Nephron progenitor cell (in vitro differentiated cells): ENCODE measurements around the gene GCK.

ENCODE experiments used
- DNase-seq: peaks from one replicate; pipeline ENCODE4 v3.0.0; 2021
- H3K27ac Mint-ChIP-seq: 2 replicates; pipeline ENCODE4 v1.8.0; 2021; ENCODE audit warnings: mild to moderate bottlenecking, moderate library complexity, mixed read lengths
- H3K27me3 Mint-ChIP-seq: 2 replicates; pipeline ENCODE4 v1.8.0; 2021; ENCODE audit warnings: mild to moderate bottlenecking, low read depth, mixed read lengths; ENCODE audit not compliant: poor library complexity
- H3K36me3 Mint-ChIP-seq: 2 replicates; pipeline ENCODE4 v1.8.0; 2021; ENCODE audit warnings: low read depth, mixed read lengths
- H3K4me1 Mint-ChIP-seq: 2 replicates; pipeline ENCODE4 v1.8.0; 2021; ENCODE audit warnings: mixed read lengths
- H3K4me3 Mint-ChIP-seq: 2 replicates; pipeline ENCODE4 v1.8.0; 2021; ENCODE audit warnings: mild to moderate bottlenecking, moderate library complexity, mixed read lengths
- H3K9me3 Mint-ChIP-seq: 2 replicates; pipeline ENCODE4 v1.8.0; 2021; ENCODE audit warnings: mild to moderate bottlenecking, moderate library complexity, mixed read lengths
- TF ChIP-seq, protein P1 (sequence below): fragments of 200-600 bp; sonication (generic); IDR thresholded peaks from 2 replicates; pipeline ENCODE4 v1.5.0; 2021; ENCODE audit warnings: antibody characterized with exemption

GCK gene

DNA sequence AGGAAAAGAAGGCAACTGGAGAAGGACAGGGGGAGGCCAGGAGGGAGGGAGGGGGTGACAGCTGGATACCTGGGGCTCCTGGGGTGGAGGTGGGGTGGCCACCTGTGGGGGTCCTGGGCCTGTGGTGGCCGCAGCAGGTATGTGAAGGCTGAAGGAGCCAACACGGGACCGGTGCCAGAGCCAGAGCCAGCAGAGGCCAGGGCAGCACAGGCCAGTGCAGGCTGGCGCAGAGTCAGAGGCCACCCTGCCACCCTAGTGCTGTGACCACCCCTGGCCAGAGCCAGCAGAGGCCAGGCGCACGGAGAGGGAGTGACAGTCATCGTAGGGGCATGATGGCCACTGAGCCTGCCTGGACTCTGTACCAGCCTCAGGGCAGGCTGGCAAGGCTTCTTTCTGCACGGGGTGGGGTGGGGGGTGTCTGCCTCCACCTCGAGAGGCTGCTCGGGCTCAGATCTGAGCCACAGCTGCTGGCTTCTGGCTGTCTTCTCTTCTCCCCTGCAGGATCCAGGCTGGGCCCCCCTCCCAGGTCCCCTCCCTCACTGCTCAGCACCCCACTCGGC is 40.4 kb upstream of the GCK start:
- peaks cover 6% of the 10 kb centered on the region for H3K27me3 Mint-ChIP-seq
- no peaks in the 10 kb centered on the region for H3K36me3 Mint-ChIP-seq
- H3K4me1 Mint-ChIP-seq: peaks cover 15% of the 10 kb centered on the region
- no peak for DNase-seq
- TF ChIP-seq, protein P1, sequence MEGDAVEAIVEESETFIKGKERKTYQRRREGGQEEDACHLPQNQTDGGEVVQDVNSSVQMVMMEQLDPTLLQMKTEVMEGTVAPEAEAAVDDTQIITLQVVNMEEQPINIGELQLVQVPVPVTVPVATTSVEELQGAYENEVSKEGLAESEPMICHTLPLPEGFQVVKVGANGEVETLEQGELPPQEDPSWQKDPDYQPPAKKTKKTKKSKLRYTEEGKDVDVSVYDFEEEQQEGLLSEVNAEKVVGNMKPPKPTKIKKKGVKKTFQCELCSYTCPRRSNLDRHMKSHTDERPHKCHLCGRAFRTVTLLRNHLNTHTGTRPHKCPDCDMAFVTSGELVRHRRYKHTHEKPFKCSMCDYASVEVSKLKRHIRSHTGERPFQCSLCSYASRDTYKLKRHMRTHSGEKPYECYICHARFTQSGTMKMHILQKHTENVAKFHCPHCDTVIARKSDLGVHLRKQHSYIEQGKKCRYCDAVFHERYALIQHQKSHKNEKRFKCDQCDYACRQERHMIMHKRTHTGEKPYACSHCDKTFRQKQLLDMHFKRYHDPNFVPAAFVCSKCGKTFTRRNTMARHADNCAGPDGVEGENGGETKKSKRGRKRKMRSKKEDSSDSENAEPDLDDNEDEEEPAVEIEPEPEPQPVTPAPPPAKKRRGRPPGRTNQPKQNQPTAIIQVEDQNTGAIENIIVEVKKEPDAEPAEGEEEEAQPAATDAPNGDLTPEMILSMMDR: no peak
- no peaks in the 10 kb centered on the region for H3K9me3 Mint-ChIP-seq
- no peak overlapping the region for H3K4me3 Mint-ChIP-seq
- no peak overlapping the region for H3K27ac Mint-ChIP-seq

- Mint-ChIP-seq H3K27me3 (peaks cover 9% of the 10 kb centered on the region), H3K9me3 (no peaks in the 10 kb centered on the region), H3K4me1 (peaks cover 13% of the 10 kb centered on the region), H3K27ac (no peak overlapping the region), H3K4me3 (no peak overlapping the region), H3K36me3 (no peaks in the 10 kb centered on the region)
- TF ChIP-seq, protein P1: no peak
- no peak for DNase-seq
Observed at GRCh38 chr7:44228571-44229350, 39.5 kb upstream of the GCK start.

DNA sequence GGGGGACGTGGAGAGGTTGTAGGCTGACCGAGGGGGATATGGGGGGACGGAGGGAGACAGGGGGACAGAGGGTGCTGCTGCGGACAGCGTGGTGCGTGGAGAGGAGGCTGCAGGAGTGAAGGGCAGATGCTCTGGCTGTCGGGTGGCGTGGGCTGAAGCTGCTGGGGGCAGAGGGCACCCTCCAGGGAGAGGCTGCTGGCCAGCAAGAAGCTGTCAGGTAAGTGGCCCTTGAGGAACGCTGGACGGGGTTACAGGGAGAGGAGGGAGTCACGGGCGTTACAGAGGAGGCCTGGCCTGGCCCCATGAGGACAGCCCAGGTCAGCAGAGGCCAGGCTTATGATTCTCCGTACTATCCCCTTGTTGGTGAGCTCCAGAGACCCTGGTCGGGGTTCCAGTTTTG is 38.7 kb upstream of the GCK start:
- no peak for DNase-seq
- H3K27me3 Mint-ChIP-seq: peaks cover 9% of the 10 kb centered on the region
- no peaks in the 10 kb centered on the region for H3K9me3 Mint-ChIP-seq
- TF ChIP-seq, protein P1: no peak
- no peaks in the 10 kb centered on the region for H3K36me3 Mint-ChIP-seq
- peaks cover 21% of the 10 kb centered on the region for H3K4me1 Mint-ChIP-seq
- no peak overlapping the region for H3K4me3 Mint-ChIP-seq
- no peak overlapping the region for H3K27ac Mint-ChIP-seq

- DNase-seq: no peak
- no peak overlapping the region for H3K27ac Mint-ChIP-seq
- H3K9me3 Mint-ChIP-seq: no peaks in the 10 kb centered on the region
- peaks cover 9% of the 10 kb centered on the region for H3K27me3 Mint-ChIP-seq
- H3K4me3 Mint-ChIP-seq: no peak overlapping the region
- TF ChIP-seq, protein P1: no peak
- H3K36me3 Mint-ChIP-seq: no peaks in the 10 kb centered on the region
- H3K4me1 Mint-ChIP-seq: peaks cover 24% of the 10 kb centered on the region
Observed at GRCh38 chr7:44226396-44226753, 37.1 kb upstream of the GCK start.

DNA sequence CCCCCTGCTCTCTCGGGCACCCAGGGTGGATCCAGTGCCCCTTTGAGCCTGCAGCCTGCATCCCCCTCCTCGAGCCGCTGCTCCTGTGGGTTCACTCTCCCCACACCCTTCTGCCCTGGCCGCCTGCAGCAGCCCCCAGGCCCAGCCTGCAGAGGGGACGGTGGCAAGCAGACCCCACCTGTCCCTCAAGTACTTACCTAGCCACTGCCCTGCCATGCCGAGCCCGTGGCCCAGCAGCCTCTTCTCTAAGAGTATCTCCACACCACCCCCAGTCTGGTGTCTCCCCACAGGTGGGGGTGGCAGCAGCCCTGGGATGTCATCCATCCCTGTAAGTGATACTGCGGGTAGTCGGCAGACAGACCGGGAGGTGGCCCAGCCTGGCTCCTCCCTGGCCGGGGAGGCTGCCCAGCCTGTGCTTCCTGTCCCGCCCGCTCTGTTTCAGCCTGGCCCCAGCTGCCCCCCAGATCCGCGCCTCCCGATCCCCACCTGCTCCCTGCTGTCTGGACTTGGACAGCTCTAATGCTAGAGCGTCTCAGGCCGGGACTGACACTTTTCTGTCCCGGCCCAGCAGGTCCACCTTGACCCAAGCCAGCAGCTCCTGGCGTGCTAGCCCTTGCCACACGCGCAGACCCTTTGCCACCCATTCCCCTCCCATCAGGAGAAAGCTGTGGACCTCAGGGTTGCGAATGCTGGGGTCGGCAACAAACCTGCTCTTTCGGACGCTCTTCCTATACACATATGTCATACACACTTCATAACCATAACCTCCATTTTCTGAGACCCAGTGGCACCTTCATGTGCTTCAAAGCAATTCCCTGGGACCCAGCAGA is 36.5 kb upstream of the GCK start:
- no peak overlapping the region for H3K27ac Mint-ChIP-seq

More for the DNA sequence above, 36.5 kb upstream of the GCK start:
- H3K9me3 Mint-ChIP-seq: no peaks in the 10 kb centered on the region
- no peak for DNase-seq
- H3K36me3 Mint-ChIP-seq: no peaks in the 10 kb centered on the region
- TF ChIP-seq, protein P1: no peak
- peaks cover 9% of the 10 kb centered on the region for H3K27me3 Mint-ChIP-seq
- H3K4me3 Mint-ChIP-seq: no peak overlapping the region
- peaks cover 28% of the 10 kb centered on the region for H3K4me1 Mint-ChIP-seq
